ENCODE results near the gene COL8A2.

DNA sequence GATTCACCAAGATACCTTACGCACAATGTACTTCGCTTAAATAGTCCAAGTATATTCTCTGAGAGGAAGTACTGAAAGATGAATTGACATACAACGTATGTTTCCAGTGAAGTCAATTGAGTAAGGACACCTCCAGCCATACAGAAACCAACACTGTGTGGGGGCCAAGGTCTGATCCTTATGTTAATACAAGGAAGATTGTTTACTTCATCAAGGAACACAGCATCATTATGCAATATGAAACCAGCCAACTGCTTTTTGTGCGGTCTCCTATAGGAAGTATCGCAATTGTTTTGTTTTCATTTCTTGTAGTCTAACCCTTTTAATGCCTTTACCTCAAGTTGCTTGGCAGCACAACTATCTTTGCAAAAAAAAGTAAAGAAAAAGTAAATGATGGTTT, 69.3 kb downstream of the COL8A2 start:
- TF ChIP-seq, protein P1, sequence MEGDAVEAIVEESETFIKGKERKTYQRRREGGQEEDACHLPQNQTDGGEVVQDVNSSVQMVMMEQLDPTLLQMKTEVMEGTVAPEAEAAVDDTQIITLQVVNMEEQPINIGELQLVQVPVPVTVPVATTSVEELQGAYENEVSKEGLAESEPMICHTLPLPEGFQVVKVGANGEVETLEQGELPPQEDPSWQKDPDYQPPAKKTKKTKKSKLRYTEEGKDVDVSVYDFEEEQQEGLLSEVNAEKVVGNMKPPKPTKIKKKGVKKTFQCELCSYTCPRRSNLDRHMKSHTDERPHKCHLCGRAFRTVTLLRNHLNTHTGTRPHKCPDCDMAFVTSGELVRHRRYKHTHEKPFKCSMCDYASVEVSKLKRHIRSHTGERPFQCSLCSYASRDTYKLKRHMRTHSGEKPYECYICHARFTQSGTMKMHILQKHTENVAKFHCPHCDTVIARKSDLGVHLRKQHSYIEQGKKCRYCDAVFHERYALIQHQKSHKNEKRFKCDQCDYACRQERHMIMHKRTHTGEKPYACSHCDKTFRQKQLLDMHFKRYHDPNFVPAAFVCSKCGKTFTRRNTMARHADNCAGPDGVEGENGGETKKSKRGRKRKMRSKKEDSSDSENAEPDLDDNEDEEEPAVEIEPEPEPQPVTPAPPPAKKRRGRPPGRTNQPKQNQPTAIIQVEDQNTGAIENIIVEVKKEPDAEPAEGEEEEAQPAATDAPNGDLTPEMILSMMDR (IDR thresholded peaks at IDR 0.05; ENCODE audit: extremely low read depth in 1 of 2, insufficient read depth in 1 of 2, low read depth in 1 of 2, low read length in 2 of 2) = no peak
- TF ChIP-seq POLR2A (IDR thresholded peaks at IDR 0.05; ENCODE audit: low read depth, low read length) (no peak), POLR2AphosphoS5 (IDR thresholded peaks at IDR 0.05; ENCODE audit: insufficient read depth, low read depth, low read length) (no peak)

Measured in endothelial cell of umbilical vein (primary cell).